Esophagus squamous epithelium (tissue), 4 donors: ENCODE data around the gene GOLGA6D.

Experiments used
- CTCF ChIP-seq, 6 experiments: fragments of 450-650 bp in 4 of 6; fragments of 200-600 bp in 2 of 6; sonication (generic) in 2 of 6; IDR thresholded peaks; one replicate each; pipeline ENCODE4 v1.5.1; 2016 to 2019; ENCODE audit warnings: antibody characterized with exemption in 6 of 6, mild to moderate bottlenecking in 4 of 6, moderate library complexity in 4 of 6
- POLR2A ChIP-seq, 4 donors: fragments of 450-650 bp; IDR thresholded peaks; one replicate each; pipeline ENCODE4 v1.6.1; 2017; ENCODE audit warnings: antibody characterized with exemption in 4 of 4, mild to moderate bottlenecking in 4 of 4, moderate library complexity in 3 of 4

DNA sequence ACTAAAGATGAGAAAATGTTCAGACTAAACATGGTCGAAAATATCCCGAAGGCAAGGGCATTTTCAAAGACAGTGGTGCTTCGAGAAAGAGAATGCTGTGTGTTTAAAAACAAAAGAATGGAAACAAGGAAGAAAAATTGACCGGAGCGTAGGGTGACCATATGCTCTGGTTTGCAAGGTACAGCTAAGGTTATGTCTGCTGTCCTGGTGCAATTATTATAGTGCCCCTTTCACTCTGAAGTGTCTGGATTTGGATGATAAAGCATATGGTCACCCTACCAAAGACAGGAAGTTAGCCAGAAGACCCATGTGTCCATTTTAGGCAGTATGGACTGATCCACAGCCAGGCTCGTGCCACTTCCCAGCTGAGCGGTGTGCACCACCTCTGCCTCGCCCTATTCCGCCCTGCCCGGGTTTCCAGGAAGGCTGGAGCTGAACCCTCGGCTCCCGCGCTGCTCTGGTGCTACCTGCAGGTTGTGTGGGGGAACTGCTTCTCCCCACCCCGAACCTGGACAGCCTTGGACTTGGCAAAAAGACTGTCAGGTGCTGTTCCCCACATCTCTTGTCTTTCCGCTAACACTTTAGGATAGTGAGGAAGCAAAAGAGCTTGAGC, 25.2 kb downstream of the GOLGA6D start:
- TF ChIP-seq CTCF (IDR thresholded peaks at IDR 0.05) (peak in 5 of 6 experiments; percentile 33 to 72 (median 58)), POLR2A (IDR thresholded peaks at IDR 0.05) (no peak)
